ENCODE data around the gene PNMA1.

PNMA1 gene

DNA sequence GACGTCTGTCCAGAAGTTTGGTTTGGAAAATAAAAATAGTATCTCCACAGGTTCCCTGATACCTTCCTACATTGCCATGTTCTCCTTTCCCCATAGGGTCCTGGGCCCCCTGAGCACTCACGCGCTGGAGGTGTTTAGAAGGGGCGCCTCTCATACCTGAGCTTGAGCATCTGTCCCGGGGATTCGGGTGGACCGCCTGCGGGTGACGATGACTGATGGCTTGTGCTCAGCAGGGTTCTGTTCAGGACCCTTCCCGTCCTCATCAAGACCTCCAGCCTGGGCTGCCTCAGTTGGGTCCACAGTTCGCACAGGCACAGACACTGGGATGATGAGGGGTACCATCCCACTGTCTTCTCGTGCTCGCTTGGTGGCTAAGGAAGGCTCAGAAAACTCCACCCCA lies 22.7 kb upstream of the PNMA1 start:
- intact Hi-C loops (cut with DNase I; ENCODE audit: low total_unique reads) = no loop called here
- H3K36me3 ChIP-seq = peaks cover 31 to 66% (median 51%) of the 10 kb centered on the region in 3 donors
- TF ChIP-seq, protein P1, sequence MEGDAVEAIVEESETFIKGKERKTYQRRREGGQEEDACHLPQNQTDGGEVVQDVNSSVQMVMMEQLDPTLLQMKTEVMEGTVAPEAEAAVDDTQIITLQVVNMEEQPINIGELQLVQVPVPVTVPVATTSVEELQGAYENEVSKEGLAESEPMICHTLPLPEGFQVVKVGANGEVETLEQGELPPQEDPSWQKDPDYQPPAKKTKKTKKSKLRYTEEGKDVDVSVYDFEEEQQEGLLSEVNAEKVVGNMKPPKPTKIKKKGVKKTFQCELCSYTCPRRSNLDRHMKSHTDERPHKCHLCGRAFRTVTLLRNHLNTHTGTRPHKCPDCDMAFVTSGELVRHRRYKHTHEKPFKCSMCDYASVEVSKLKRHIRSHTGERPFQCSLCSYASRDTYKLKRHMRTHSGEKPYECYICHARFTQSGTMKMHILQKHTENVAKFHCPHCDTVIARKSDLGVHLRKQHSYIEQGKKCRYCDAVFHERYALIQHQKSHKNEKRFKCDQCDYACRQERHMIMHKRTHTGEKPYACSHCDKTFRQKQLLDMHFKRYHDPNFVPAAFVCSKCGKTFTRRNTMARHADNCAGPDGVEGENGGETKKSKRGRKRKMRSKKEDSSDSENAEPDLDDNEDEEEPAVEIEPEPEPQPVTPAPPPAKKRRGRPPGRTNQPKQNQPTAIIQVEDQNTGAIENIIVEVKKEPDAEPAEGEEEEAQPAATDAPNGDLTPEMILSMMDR (IDR thresholded peaks at IDR 0.05) = no peak
- no peak for DNase-seq
- H3K9me3 ChIP-seq = no peaks in the 10 kb centered on the region
- peaks cover 6 to 36% (median 32%) of the 10 kb centered on the region in 4 donors for H3K4me1 ChIP-seq
- H3K4me3 ChIP-seq = no peak overlapping the region
- H3K27ac ChIP-seq = no peak overlapping the region
- H3K27me3 ChIP-seq = no peaks in the 10 kb centered on the region

DNA sequence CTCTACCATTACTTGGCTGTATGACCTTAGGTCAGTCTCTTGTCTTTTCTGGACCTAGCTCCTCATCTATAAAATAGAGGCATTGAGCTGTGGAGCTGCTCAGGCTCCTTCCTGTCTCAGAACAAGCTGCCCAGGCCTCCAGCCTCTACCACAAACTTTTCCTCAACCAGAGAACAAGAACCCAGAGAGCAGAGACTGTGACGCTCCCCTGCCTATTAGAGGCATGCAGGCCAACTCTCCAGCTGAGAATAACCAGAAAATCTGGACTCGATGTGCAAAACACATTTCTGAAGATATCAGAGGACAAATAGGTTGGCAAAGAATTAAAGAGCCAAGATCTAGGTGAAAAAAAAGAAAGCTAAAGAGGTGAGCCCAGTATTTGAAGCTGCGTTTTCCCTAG lies 17.8 kb upstream of the PNMA1 start:
- H3K27ac ChIP-seq = peak overlapping the region in 1 of 2 donors; percentile 24
- H3K36me3 ChIP-seq = peaks cover 29 to 80% (median 58%) of the 10 kb centered on the region in 3 donors
- peaks cover 0 to 22% (median 12%) of the 10 kb centered on the region in 4 donors for H3K4me1 ChIP-seq
- TF ChIP-seq, protein P1 (IDR thresholded peaks at IDR 0.05) = no peak
- no peaks in the 10 kb centered on the region for H3K9me3 ChIP-seq
- intact Hi-C loops (cut with DNase I; ENCODE audit: low total_unique reads) = no loop called here
- DNase-seq = no peak
- H3K27me3 ChIP-seq = no peaks in the 10 kb centered on the region
- no peak overlapping the region for H3K4me3 ChIP-seq

DNA sequence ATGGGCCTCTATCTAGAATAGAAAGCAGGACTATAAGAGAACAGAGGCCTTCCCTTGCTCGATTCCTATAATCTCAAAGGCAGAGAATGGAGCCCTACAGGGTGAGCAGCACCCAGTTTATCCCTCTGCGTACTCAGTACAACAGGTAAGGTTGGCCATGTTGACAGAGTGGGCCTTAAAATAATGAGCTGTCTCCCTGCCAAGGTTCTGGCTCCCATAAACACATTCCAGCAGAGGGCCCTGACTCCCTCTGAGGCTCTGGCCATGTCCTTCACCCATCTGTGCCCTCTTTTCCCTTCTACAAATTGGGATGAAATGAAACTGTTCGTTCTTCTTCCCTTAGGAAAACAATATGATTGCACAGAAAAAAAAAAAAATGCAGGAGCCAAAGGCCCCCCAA lies 16.9 kb upstream of the PNMA1 start:
- Histone ChIP-seq H3K4me1 (peaks cover 0 to 30% (median 16%) of the 10 kb centered on the region in 4 donors), H3K27ac (peak overlapping the region in 1 of 2 donors; percentile 24), H3K9me3 (no peaks in the 10 kb centered on the region), H3K4me3 (no peak overlapping the region), H3K27me3 (no peaks in the 10 kb centered on the region), H3K36me3 (peaks cover 32 to 80% (median 60%) of the 10 kb centered on the region in 3 donors)
- DNase-seq = no peak
- intact Hi-C loops (cut with DNase I; ENCODE audit: low total_unique reads) = no loop called here
- TF ChIP-seq, protein P1 (IDR thresholded peaks at IDR 0.05) = no peak

DNA sequence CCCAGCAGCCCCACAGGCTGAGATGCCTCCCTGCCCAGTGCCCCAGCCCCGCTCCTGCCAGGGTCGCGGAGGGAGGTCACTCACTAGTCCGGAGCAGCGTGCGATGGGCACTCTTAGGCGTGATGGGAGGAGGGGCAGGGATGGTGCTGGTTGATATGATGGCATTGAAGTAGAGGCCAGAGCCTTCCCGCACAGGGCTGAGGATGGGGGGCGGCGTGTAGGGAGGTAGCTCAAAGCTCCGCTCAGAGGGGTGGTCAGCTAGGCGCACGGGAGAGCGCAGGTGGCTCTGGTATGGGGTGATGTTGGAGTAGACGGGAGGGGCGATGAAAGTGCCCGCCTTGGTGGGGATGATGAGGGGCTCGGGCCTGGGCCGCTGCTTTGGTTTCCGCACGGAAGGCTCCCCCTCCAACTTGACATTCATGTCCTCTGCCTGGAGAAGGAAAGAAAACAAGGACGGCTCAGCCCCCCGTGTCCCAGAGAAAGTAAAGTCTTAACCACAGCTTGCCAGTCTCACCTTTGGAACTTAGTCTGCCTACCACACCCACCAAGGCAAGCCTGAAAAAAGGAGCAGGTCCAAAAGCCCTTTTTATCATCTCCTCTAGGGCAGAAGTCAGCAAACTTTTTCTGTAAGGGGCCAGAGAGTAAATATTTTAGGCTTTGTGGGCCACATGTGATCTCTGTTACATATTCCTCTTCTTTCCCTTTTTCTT lies 15.5 kb upstream of the PNMA1 start:
- TF ChIP-seq, protein P1 (IDR thresholded peaks at IDR 0.05) = no peak
- H3K27me3 ChIP-seq = no peaks in the 10 kb centered on the region
- intact Hi-C loops (cut with DNase I; ENCODE audit: low total_unique reads) = no loop called here
- peaks cover 34 to 80% (median 60%) of the 10 kb centered on the region in 3 donors for H3K36me3 ChIP-seq
- peak in 1 of 2 donors; percentile 66 for DNase-seq
- H3K4me1 ChIP-seq = peaks cover 0 to 44% (median 29%) of the 10 kb centered on the region in 4 donors
- H3K9me3 ChIP-seq = no peaks in the 10 kb centered on the region
- H3K27ac ChIP-seq = peak overlapping the region; percentile 20 to 84
- no peak overlapping the region for H3K4me3 ChIP-seq

DNA sequence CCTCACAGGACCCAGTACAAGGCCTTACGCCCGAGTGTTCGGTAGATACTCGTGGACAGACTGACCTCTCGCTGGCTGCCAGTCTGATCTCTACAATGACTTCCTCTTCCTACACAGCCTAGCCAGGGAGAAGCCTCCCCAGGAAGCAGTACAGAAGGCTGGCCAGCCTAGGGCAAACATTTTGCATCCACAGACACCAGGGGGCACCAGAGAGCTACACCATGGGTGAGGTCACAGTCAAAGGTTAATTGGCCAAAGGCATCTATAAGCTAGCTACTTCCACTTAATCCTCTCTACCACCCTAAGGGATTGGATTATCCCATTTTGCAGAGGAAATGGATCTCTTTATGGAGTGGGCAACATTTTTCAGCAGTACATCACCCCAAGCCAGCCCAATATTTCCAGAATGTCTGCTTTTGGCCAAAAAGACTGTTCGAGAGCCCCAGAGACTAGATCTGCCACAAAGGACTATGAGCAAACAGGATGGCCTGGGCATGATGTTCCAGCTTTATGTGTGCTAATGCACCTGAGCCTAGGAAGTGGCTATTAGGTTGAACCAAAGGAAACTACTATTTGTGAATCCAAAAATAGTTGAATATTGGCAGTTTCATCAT lies 14.6 kb upstream of the PNMA1 start:
- no peak overlapping the region for H3K4me3 ChIP-seq
- H3K36me3 ChIP-seq = peaks cover 34 to 78% (median 53%) of the 10 kb centered on the region in 3 donors
- intact Hi-C loops (cut with DNase I; ENCODE audit: low total_unique reads) = loop anchor here (1.0 kb wide), 1 partner anchor 97 kb away; no protein-coding TSS in a partner anchor
- peak overlapping the region; percentile 20 to 84 for H3K27ac ChIP-seq
- DNase-seq = peak; percentile 78 to 89
- peaks cover 0 to 50% (median 36%) of the 10 kb centered on the region in 4 donors for H3K4me1 ChIP-seq
- TF ChIP-seq, protein P1 (IDR thresholded peaks at IDR 0.05) = peak; percentile 96
- H3K9me3 ChIP-seq = no peaks in the 10 kb centered on the region
- no peaks in the 10 kb centered on the region for H3K27me3 ChIP-seq

Data from tibial artery (tissue), 4 donors.